GM12878 (cell line): ENCODE data around the gene CYTH3.

Experiments used
- CBFB ChIP-seq: IDR thresholded peaks from 2 replicates; pipeline ENCODE4 v1.6.1; 2016; ENCODE audit warnings: antibody characterized with exemption, low read depth
- CEBPB ChIP-seq, 2 experiments: fragments of 150-350 bp in 1 of 2; IDR thresholded peaks; 2 replicates each; pipeline ENCODE4 v1.6.1; 2012 to 2014; ENCODE audit warnings: low read depth in 2 of 2, low read length in 2 of 2, borderline replicate concordance in 1 of 2, inconsistent platforms in 1 of 2
- CHD1 ChIP-seq: IDR thresholded peaks from 2 replicates; pipeline ENCODE4 v1.6.1; 2012; ENCODE audit warnings: low read depth, low read length, improper control_type of control experiment
- CTCF ChIP-seq, 3 experiments: IDR thresholded peaks in 2 of 3; conservative IDR thresholded peaks in 1 of 3; 2 replicates each; pipeline ENCODE4 v1.5.1; 2011; ENCODE audit warnings: low read depth in 3 of 3, low read length in 3 of 3, mild to moderate bottlenecking in 3 of 3, control low read depth in 2 of 3, moderate library complexity in 2 of 3, inconsistent platforms in 1 of 3, mixed read lengths in 1 of 3; ENCODE audit not compliant: control insufficient read depth in 2 of 3, insufficient read depth in 1 of 3; ENCODE audit errors: extremely low read depth in 1 of 3
- E4F1 ChIP-seq: fragments of 450-650 bp; IDR thresholded peaks from 2 replicates; pipeline ENCODE4 v1.6.1; 2018; ENCODE audit warnings: borderline replicate concordance, mild to moderate bottlenecking; ENCODE audit not compliant: partially characterized antibody
- EED ChIP-seq: sonication (generic); IDR thresholded peaks from 2 replicates; pipeline ENCODE4 v1.6.1; 2016; ENCODE audit warnings: antibody characterized with exemption, low read depth
- EZH2 ChIP-seq: IDR thresholded peaks from 2 replicates; pipeline ENCODE4 v1.6.1; 2012; ENCODE audit warnings: low read depth, mild to moderate bottlenecking, control low read depth, inconsistent platforms, low read length, borderline replicate concordance; ENCODE audit not compliant: control insufficient read depth
- MTA2 ChIP-seq: fragments of 450-650 bp; IDR thresholded peaks from 2 replicates; pipeline ENCODE4 v1.6.1; 2016; ENCODE audit warnings: low read depth, mild to moderate bottlenecking, moderate library complexity
- PAX5 ChIP-seq: IDR thresholded peaks from 2 replicates; pipeline ENCODE4 v1.6.1; 2011; ENCODE audit warnings: low read depth, low read length, borderline replicate concordance
- POLR2A ChIP-seq: IDR thresholded peaks from 2 replicates; pipeline ENCODE4 v1.6.1; 2011; ENCODE audit warnings: low read depth, mild to moderate bottlenecking, low read length
- POLR2AphosphoS5 ChIP-seq: IDR thresholded peaks from 2 replicates; pipeline ENCODE4 v1.6.1; 2011; ENCODE audit warnings: mild to moderate bottlenecking, low read length, inconsistent platforms
- ZNF24 ChIP-seq: fragments of 450-650 bp; IDR thresholded peaks from 2 replicates; pipeline ENCODE4 v1.6.1; 2017; ENCODE audit warnings: antibody characterized with exemption, mild to moderate bottlenecking
- TF ChIP-seq, protein P1 (sequence below): fragments of 450-650 bp; IDR thresholded peaks from 2 replicates; pipeline ENCODE4 v1.6.1; 2017; ENCODE audit warnings: mild to moderate bottlenecking

DNA sequence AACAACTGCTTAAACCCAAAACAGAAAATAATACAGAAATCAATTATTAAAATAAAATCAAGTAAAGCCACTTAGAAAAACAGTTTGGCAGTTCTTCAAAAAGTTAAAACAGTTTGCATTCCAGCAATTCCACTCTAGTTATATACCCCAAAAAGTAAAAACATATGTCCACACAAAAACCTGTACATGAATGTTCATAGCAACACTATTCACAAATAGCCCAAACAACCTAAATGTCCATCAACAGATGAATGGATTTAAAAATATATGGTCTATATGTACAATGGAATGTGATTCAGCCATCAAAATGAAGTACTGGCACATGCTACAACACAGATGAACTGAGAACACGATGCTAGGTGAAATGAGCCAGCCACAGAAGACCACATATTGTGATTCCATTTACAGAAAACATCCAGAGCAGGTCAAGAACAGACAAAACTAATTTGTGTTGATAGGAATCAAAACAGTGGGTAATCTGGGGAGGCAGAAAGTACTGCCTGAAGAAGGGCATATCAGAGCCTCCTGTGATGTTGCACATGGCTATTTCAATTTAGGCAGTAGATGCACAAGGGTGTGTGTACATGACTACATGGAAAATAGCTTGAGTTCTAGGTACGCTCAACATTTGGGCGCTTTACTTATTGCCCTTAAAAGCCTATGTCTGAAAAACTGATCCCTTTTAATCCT lies 66.3 kb downstream of the CYTH3 start:
- no peak for TF ChIP-seq POLR2A
- TF ChIP-seq E4F1, result no peak
- TF ChIP-seq CTCF (IDR thresholded peaks at IDR 0.05 in 2 of 3, conservative IDR thresholded peaks at IDR 0.05 in 1 of 3; ENCODE audit: control insufficient read depth in 2 of 3, extremely low read depth in 1 of 3, insufficient read depth in 1 of 3, low read depth in 3 of 3, low read length in 3 of 3), result no peak
- no peak for TF ChIP-seq ZNF24
- TF ChIP-seq EZH2, result no peak
- no peak for TF ChIP-seq CEBPB (IDR thresholded peaks at IDR 0.05; ENCODE audit: borderline replicate concordance in 1 of 2, low read depth in 2 of 2, low read length in 2 of 2)
- TF ChIP-seq PAX5, result no peak
- no peak for TF ChIP-seq EED
- no peak for TF ChIP-seq CBFB
- TF ChIP-seq, protein P1, sequence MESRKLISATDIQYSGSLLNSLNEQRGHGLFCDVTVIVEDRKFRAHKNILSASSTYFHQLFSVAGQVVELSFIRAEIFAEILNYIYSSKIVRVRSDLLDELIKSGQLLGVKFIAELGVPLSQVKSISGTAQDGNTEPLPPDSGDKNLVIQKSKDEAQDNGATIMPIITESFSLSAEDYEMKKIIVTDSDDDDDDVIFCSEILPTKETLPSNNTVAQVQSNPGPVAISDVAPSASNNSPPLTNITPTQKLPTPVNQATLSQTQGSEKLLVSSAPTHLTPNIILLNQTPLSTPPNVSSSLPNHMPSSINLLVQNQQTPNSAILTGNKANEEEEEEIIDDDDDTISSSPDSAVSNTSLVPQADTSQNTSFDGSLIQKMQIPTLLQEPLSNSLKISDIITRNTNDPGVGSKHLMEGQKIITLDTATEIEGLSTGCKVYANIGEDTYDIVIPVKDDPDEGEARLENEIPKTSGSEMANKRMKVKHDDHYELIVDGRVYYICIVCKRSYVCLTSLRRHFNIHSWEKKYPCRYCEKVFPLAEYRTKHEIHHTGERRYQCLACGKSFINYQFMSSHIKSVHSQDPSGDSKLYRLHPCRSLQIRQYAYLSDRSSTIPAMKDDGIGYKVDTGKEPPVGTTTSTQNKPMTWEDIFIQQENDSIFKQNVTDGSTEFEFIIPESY, result no peak
- no peak for TF ChIP-seq MTA2
- TF ChIP-seq CHD1, result no peak
- no peak for TF ChIP-seq POLR2AphosphoS5
